ENCODE data around the gene PLD1.
"Not testable (repeated sequence)": the region's sequence is repeated elsewhere in the genome, so short reads cannot be mapped to it uniquely, and the experiment has no call there.

Gene PLD1

GRCh38 chr3:171649911-171650592, 160.2 kb downstream of the PLD1 start:
- DNase-seq = no peak

GRCh38 chr3:171649267-171649666, 161.0 kb downstream of the PLD1 start:
- DNase-seq = no peak

- no peak for DNase-seq
These were observed 162.2 kb downstream of the PLD1 start for GRCh38 chr3:171648069-171648468.

DNA sequence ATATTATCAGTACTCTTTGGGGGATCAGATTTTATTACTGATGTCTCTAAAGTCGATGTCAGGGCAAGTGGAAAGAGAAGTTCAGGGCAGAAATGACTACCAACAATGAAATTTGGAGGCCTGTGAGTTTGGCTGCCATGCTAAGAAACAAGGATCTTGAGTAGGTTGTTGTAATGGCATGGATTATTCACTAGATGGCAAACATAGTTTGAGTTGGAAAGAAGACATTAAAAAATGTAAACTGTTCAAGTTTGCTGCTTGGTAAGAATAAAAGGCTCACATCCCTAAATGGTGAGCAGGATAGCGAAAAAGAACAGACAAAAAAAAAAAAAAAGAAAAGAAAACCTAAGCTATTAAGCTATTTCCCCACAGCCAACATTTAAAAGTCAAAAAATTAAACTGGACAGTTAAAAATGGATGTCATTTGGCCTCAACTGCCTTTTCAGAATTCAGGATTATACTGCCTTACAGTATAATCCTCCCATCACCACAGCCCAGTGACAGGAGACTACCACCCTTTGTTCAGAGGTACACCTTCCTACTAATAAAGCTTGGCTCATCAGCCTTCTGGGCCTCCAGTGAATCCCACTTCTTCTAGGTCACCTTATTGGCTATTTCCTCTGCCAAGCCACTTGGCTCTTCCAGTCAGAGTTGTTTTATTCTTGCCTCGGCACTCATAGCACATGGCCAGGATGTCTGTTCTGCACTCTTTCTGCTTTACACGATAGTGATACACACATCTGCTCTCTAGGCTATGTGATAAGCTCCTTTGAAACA, 163.7 kb downstream of the PLD1 start:
- DNase-seq = peak; percentile 18

DNA sequence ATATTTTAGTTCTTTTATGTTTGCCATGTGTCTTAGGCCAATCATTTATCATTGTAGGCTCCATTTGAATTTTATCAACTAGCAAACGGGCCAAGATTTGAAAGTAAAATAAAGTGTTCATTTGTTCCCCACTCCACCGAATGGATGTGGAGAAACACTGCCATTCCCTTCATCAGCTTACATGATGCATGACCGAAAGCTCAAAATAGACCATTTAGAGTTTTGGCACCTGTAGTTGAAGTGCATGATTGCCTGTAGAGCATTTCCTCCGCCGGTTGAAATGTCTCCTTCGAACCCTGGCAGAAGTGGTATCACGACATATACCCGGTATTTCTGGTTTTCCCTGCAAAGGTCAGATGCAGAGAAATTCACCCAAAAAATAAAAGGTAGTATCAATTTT, 165.6 kb downstream of the PLD1 start:
- DNase-seq = no peak

- no peak for DNase-seq
These were observed 166.6 kb downstream of the PLD1 start for GRCh38 chr3:171643681-171644080.

DNA sequence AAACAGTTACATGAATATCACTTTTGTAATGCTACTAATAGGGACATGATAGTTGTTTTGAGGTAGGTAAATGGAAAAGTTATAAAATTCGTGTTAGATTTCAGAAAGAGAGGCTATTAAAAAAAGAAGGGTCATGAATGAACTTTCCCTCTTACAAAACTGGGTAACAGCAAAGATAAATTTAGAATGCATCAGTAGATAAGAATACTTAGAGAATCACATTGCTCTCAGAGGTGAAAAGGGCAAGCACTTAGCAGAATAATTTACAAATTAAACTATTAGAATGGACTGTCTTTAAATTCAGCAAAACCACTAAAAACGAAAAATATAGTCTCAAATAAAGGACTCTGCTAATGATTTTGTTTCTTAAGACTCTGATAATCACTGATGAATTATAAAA, 167.2 kb downstream of the PLD1 start:
- DNase-seq = no peak

DNA sequence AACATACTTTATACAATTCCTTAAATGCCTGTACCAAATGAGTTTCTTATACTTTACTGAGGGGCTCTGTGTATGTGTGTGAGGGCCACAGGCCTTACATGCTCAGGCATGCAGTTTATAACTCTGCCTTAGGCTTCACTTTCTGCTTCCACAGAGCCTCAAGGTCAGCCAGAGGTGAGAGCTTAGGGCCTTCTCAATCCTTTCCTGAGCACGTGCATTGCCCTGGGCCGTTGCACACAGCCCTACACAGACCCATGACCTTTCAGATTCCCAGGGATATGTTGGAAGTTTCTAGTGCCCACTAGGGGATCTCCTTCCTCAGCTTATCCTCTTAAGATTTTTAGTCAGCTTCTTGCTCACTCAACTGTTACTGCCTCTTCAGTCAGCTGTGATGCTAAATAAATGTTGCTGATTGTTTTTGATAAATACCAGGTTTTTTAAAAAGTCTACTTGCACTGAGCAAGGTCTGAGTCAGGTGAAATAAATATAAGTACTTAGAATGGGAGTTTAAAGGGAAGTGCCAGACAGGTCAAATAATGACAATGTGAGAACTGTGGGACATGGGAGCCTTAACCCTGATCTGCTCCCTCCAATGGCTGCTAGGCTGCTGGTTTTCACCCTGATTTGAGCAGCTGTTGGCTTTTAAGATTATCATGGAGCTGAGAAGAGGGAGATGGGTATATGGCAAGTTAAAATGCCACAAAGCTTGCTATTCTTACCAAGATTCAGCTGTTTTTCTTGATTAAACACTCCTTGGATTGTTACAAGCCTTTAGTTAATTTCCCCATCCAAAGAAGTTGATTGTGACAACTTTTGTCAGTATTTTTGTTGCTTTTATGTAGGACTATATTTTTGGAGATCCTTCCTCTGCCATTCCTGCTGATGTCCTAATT, 169.5 kb downstream of the PLD1 start:
- no peak for DNase-seq

DNA sequence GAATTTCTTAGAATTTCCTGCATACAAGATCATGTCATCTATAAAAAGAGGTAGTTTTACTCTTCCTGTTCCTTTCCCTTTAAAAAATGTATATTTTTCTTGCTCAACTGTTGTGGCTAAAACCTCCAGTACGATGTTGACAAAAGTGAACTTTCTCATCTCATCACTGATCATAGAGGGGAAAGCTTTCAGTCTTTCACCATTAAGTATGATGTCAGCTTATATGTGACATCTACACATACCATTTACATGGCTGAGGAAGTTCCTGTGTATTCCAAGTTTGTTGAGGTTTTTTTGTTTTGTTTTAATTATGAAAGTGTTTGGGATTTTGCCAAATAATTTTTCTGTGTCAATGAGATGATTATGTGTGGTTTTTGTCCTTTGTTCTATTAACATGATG, 173.6 kb downstream of the PLD1 start:
- no peak for DNase-seq

DNA sequence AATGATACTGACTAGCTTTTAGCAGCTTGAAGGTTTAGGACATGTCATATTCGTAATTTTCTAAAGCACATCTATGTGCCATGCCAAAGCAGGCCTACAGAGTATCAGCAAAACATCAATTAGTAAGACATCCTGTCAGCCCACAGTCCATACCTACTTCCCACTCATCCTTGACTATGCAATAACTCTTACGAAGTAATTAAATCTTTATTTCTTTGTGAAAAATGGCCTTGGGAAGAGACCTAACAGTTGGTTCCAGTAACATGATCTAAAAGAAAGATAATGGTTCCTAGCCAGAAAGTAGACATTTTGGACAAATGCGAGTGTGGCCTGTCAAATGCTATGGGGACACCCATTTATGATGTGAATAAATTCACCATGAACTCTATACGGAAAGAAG, 177.5 kb downstream of the PLD1 start:
- DNase-seq = no peak

DNA sequence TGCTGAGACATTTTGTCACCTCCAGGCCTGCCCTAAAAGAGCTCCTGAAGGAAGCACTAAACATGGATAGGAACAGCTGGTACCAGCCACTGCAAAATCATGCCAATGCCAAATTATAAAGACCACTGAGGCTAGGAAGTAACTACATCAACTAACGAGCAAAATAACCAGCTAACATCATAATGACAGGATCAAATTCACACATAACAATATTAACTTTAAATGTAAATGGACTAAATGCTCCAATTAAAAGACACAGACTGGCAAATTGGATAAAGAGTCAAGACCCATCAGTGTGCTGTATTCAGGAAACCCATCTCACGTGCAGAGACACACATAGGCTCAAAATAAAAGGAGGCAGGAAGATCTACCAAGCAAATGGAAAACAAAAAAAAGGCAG, 183.5 kb downstream of the PLD1 start:
- DNase-seq = not testable (repeated sequence)

- DNase-seq = no peak
These were observed 188.2 kb downstream of the PLD1 start for GRCh38 chr3:171622126-171622525.

GRCh38 chr3:171620825-171621434, 189.4 kb downstream of the PLD1 start:
- no peak for DNase-seq

GRCh38 chr3:171616798-171617197, 193.5 kb downstream of the PLD1 start:
- DNase-seq = no peak

- no peak for DNase-seq
These were observed 194.6 kb downstream of the PLD1 start for GRCh38 chr3:171615686-171616085.

DNA sequence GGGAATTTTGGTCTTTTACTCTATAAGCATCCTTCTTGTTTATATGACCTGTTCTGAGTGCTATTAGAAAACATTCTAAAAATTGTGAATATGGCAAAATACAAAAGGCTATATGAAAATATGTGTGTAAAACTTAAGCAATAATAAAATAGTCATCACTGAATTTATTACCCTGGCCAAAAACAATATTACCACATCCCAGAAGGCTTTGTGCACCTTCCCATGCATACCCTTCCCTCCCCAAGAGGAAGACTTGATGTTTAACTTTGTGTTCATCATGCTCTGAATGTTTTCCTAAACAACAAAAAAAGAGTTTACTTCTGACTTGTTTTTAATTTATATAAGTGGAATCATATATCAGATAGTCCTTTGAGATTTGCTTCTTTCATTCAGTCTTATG, 195.0 kb downstream of the PLD1 start:
- no peak for DNase-seq

DNA sequence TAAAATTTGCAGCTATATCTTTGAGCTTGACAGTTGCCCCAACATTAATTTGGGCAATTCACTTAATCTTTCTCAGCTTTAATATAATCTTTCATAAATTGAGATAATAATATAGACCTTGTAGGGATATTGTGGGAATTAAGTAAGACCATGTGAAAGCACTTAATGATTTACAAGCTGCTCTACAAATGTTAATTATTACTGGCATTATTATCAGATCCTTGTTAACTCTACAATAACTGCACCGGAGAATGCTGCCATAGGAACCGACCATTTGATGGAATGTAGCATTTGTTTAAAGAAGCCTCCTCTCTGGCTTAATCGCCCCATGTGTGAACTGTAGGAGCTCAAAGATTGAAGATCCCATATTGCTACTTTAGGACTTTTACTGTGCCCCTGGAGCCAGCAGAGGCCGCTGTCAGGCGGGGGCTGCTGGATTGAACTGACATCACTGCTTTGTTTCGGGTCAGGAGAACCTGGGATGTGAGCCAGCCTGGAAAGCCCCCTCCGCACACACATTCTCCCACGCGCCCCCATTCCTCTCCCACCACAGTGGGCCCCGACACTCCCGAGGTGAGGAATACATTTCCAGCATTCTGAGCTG, 195.9 kb downstream of the PLD1 start:
- DNase-seq = no peak

GRCh38 chr3:171607452-171607851, 202.8 kb downstream of the PLD1 start:
- DNase-seq = no peak

DNA sequence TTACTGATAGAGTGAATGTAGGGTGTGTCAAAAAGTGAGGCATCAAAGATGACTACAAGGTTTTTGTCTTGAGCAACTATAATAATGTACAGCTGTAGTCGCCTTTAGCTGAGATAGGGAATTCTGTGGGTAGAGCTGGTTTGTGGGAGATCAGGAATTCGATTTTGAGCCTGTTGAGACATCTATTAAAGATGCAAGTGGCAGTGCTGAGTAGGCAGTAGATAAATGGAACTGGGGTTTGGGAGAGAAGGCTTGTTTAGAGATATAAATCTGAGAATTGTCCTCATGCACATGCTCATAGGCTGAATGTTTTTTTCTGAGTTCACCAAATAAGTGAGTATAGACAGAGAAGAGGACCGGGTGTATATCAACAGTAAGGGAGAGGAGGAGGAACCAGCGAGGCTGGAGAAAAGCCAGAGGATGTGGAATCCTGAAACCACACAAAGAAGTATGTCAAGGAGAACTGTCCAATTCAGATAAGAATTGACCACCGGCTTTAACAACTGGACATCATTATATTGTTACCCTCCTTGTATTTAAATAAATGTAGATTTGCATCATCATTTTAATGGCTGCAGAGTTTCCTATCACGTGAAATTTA, 204.0 kb downstream of the PLD1 start:
- no peak for DNase-seq

DNA sequence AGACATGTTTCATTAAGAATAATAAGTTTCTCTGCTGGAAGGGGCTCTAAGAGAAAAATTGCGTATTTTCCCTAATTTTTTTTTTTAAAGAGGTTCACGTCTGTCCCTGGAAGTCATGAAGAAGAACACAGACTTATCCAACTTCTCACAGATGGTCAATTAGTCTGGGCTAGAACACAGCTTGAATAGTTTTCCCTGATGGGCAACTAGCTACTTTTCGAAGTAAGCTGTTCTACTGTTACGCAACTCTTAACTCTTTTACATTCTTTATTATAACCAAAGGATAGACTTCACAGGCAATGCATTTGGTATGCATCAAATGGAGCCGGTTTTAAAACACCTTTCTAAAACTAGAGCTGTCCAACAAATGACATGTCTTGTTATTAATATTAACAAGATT, 205.9 kb downstream of the PLD1 start:
- DNase-seq = no peak

DNA sequence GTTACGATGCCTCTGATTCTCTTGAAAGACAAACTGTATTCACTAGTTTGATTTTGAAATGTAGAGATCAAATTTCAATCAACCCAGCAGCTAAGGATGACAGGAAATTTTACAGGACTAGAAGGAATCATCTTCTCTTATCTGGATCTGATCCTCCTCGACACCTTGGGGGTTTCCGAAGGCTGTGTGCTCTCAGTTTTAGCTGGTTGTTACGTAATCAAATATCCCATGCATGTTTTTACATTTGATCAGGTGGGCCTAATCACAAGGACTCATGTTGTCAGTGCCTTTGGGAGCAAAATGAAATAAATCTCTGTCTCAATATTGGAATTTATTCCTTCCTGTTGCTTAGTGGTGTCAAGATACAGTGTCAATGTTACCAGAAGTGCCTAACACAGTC, 208.2 kb downstream of the PLD1 start:
- no peak for DNase-seq

DNA sequence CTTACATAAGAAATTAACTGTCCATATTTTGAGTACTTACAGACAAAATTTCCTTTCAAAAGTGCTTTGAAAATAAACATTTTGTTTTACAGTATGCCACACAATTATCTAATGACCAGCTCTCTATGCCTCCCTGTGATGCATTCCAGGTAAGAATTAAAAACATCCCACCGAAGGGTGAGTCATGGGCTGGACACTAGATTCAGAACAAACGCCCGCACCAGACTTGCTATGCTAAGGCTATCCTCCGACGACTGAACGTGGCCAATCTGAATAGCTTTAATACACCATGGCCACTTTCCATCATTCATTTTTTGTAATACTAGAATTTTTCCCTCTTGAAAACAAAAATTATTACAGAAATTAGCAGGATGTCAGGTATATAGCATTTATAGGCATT, 210.3 kb downstream of the PLD1 start:
- no peak for DNase-seq

Measured in NCI-H1436 treated with DMSO at 0.1 percent for 48 hours (cell line).